RKO (cell line): ENCODE results near the gene BRME1.
"Not testable (repeated sequence)": the region's sequence is repeated elsewhere in the genome, so short reads cannot be mapped to it uniquely, and the experiment has no call there.

Experiments
- DNase-seq: peaks from one replicate; pipeline ENCODE4 v3.0.0-alpha.2; 2016; ENCODE audit warnings: low spot score

Gene BRME1

GRCh38 chr19:13865571-13866462 is 40.1 kb downstream of the BRME1 start:
- DNase-seq: no peak

- DNase-seq: no peak
These were observed 41.0 kb downstream of the BRME1 start for GRCh38 chr19:13864667-13865570.

GRCh38 chr19:13864046-13864666 is 41.8 kb downstream of the BRME1 start:
- no peak for DNase-seq

- peak; percentile 87 for DNase-seq
These were observed 44.0 kb downstream of the BRME1 start for GRCh38 chr19:13861714-13862531.

GRCh38 chr19:13861392-13861713 is 44.6 kb downstream of the BRME1 start:
- no peak for DNase-seq

GRCh38 chr19:13860679-13861391 is 45.1 kb downstream of the BRME1 start:
- DNase-seq: no peak

- DNase-seq: peak; percentile 54
These were observed 46.5 kb downstream of the BRME1 start for GRCh38 chr19:13859361-13859880.

GRCh38 chr19:13856497-13856896 is 49.4 kb downstream of the BRME1 start:
- no peak for DNase-seq

- DNase-seq: not testable (repeated sequence)
These were observed 53.7 kb downstream of the BRME1 start for GRCh38 chr19:13852171-13852707.

GRCh38 chr19:13851734-13852114 is 54.2 kb downstream of the BRME1 start:
- DNase-seq: not testable (repeated sequence)

- DNase-seq: peak; percentile 96
These were observed 54.8 kb downstream of the BRME1 start for GRCh38 chr19:13850910-13851733.

- DNase-seq: peak; percentile 83
These were observed 55.7 kb downstream of the BRME1 start for GRCh38 chr19:13849991-13850909.

GRCh38 chr19:13848798-13849676 is 56.9 kb downstream of the BRME1 start:
- no peak for DNase-seq

GRCh38 chr19:13848340-13848677 is 57.6 kb downstream of the BRME1 start:
- DNase-seq: no peak

- DNase-seq: peak; percentile 90
These were observed 58.2 kb downstream of the BRME1 start for GRCh38 chr19:13847407-13848339.
